HCT116 (cell line): ENCODE measurements around the gene SHANK3. TPM values are rescaled to one million over a fixed set of nuclear protein-coding genes. Genes with fewer than 3 reads are reported as not detected.

Experiments
- ATAC-seq: fragments of 200-7000 bp; cut with Tn5 transposase; 2 replicates; pipeline ENCODE4 v1.9.1; 2020; ENCODE audit warnings: mild to moderate bottlenecking, moderate library complexity
- BruUV-seq: library from RNA; stranded (reverse); fragments of 400-500 nt; replicated peaks from 2 replicates; lab custom pipeline; 2021; lab: Mats Ljungman, UMichigan
- CTCF ChIA-PET: fragments of 300-600 bp; sonication (Branson Sonifier 250); formaldehyde crosslinking; loops from one replicate; lab custom pipeline; 2021; ENCODE audit warnings: antibody characterized with exemption; lab: Charles Lee
- POLR2A ChIA-PET: fragments of 300-600, 350-600 bp; sonication (Branson Sonifier 250); formaldehyde crosslinking; loops from one replicate; lab custom pipeline; 2021; ENCODE audit warnings: antibody characterized with exemption; lab: Charles Lee
- RAD21 ChIA-PET, 2 experiments: fragments of 300-600 bp; sonication (Branson Sonifier 250); formaldehyde crosslinking; loops; one replicate each; lab custom pipeline; 2023; ENCODE audit warnings: low total read pairs in 2 of 2; ENCODE audit not compliant: uncharacterized antibody in 2 of 2, unreplicated experiment in 2 of 2, low non-redundant PET in 1 of 2; lab: Charles Lee
- DNase-seq: peaks from one replicate; pipeline ENCODE4 v3.0.0-alpha.2; 2010; ENCODE audit warnings: low read depth, low spot score
- H2AFZ ChIP-seq: fragments of 200-600 bp; shearing (Covaris generic), sonication (generic); 2 replicates; pipeline ENCODE4 v1.6.1; 2017; ENCODE audit warnings: low read depth, mixed run types, mixed read lengths, antibody characterized with exemption, low read length; ENCODE audit not compliant: poor library complexity, severe bottlenecking
- H3K27ac ChIP-seq: 2 replicates; pipeline ENCODE4 v1.5.1; 2012; ENCODE audit warnings: low read depth, low read length
- H3K27me3 ChIP-seq: fragments of 200-600 bp; sonication (generic); 2 replicates; pipeline ENCODE4 v1.6.1; 2016; ENCODE audit warnings: mixed run types, low read length, mixed read lengths; ENCODE audit not compliant: insufficient read depth
- H3K36me3 ChIP-seq, 2 experiments: fragments of 200-500 bp in 1 of 2; fragments of 200-600 bp in 1 of 2; sonication (Bioruptor generic) in 1 of 2; sonication (generic) in 1 of 2; 2 replicates each; pipeline versions ENCODE4 v1.5.1 to v1.6.1; 2014 to 2016; ENCODE audit warnings: low read length in 2 of 2, inconsistent platforms in 1 of 2, mixed read lengths in 1 of 2, mixed run types in 1 of 2; ENCODE audit not compliant: insufficient read depth in 2 of 2, control insufficient read depth in 1 of 2
- H3K4me1 ChIP-seq, 2 experiments: fragments of 200-600 bp in 1 of 2; sonication (generic) in 1 of 2; 2 replicates each; pipeline versions ENCODE4 v1.5.1 to v1.6.1; 2012 to 2017; ENCODE audit warnings: low read length in 2 of 2, inconsistent platforms in 1 of 2, mild to moderate bottlenecking in 1 of 2, mixed read lengths in 1 of 2, mixed run types in 1 of 2, moderate library complexity in 1 of 2; ENCODE audit not compliant: insufficient read depth in 2 of 2, control insufficient read depth in 1 of 2
- H3K4me2 ChIP-seq: fragments of 200-600 bp; sonication (generic); 2 replicates; pipeline ENCODE4 v1.6.1; 2017; ENCODE audit warnings: mixed run types, low read length, mixed read lengths
- H3K4me3 ChIP-seq, 2 experiments: fragments of 200-600 bp in 1 of 2; sonication (generic) in 1 of 2; replicated peaks in 1 of 2; 2 replicates each; pipeline ENCODE4 v1.5.1; 2011 to 2016; ENCODE audit warnings: low read length in 2 of 2, control low read depth in 1 of 2, low read depth in 1 of 2, mild to moderate bottlenecking in 1 of 2, mixed read lengths in 1 of 2, mixed run types in 1 of 2
- H3K79me2 ChIP-seq: fragments of 200-600 bp; sonication (generic); 2 replicates; pipeline ENCODE4 v1.6.1; 2017; ENCODE audit warnings: mild to moderate bottlenecking, mixed run types, low read length, moderate library complexity, mixed read lengths; ENCODE audit not compliant: insufficient read depth
- H3K9ac ChIP-seq: fragments of 200-600 bp; sonication (generic); 2 replicates; pipeline ENCODE4 v1.6.1; 2016; ENCODE audit warnings: low read length, mixed read lengths
- H3K9me2 ChIP-seq: fragments of 200-600 bp; sonication (generic), shearing (Covaris generic); 2 replicates; pipeline ENCODE4 v1.6.1; 2017; ENCODE audit warnings: mixed run types, mild to moderate bottlenecking, moderate library complexity; ENCODE audit not compliant: insufficient read depth
- H3K9me3 ChIP-seq, 2 experiments: fragments of 200-500 bp in 1 of 2; fragments of 200-600 bp in 1 of 2; sonication (Bioruptor generic) in 1 of 2; sonication (generic) in 1 of 2; 2 replicates each; pipeline ENCODE4 v1.6.1; 2014 to 2017; ENCODE audit warnings: low read length in 2 of 2, mixed read lengths in 2 of 2, inconsistent platforms in 1 of 2, low read depth in 1 of 2, mild to moderate bottlenecking in 1 of 2, mixed run types in 1 of 2, moderate library complexity in 1 of 2; ENCODE audit not compliant: control insufficient read depth in 1 of 2, insufficient read depth in 1 of 2
- H4K20me1 ChIP-seq: fragments of 200-600 bp; sonication (generic), shearing (Covaris generic); 2 replicates; pipeline ENCODE4 v1.6.1; 2017; ENCODE audit warnings: mixed run types, mild to moderate bottlenecking, moderate library complexity; ENCODE audit not compliant: insufficient read depth
- ATF3 ChIP-seq: IDR thresholded peaks from 2 replicates; pipeline ENCODE4 v1.6.1; 2012
- CBX3 ChIP-seq: IDR thresholded peaks from 2 replicates; pipeline ENCODE4 v1.6.1; 2012; ENCODE audit warnings: low read depth
- CEBPB ChIP-seq: IDR thresholded peaks from 2 replicates; pipeline ENCODE4 v1.6.1; 2012; ENCODE audit warnings: low read depth
- CTCF ChIP-seq, 3 experiments: fragments of 200-600 bp in 1 of 3; sonication (generic) in 1 of 3; IDR thresholded peaks in 2 of 3; conservative IDR thresholded peaks in 1 of 3; 2 replicates each; pipeline ENCODE4 v1.5.1; 2012 to 2017; ENCODE audit warnings: low read depth in 2 of 3, low read length in 2 of 3, antibody characterized with exemption in 1 of 3, borderline replicate concordance in 1 of 3, control low read depth in 1 of 3, mild to moderate bottlenecking in 1 of 3, mixed read lengths in 1 of 3, mixed run types in 1 of 3, moderate library complexity in 1 of 3; ENCODE audit not compliant: insufficient read depth in 1 of 3
- ELF1 ChIP-seq: IDR thresholded peaks from 2 replicates; pipeline ENCODE4 v1.6.1; 2012; ENCODE audit warnings: low read depth, borderline replicate concordance
- EZH2phosphoT487 ChIP-seq: fragments of 200-600 bp; IDR thresholded peaks from 2 replicates; pipeline ENCODE4 v1.6.1; 2018; ENCODE audit warnings: antibody characterized with exemption, borderline replicate concordance
- FOSL1 ChIP-seq: IDR thresholded peaks from 2 replicates; pipeline ENCODE4 v1.6.1; 2012; ENCODE audit warnings: low read depth
- MAX ChIP-seq: IDR thresholded peaks from 2 replicates; pipeline ENCODE4 v1.6.1; 2012
- POLR2A ChIP-seq: IDR thresholded peaks from 2 replicates; pipeline ENCODE4 v1.7.0; 2011; ENCODE audit warnings: borderline replicate concordance; ENCODE audit not compliant: insufficient read depth, insufficient read length; ENCODE audit errors: extremely low read depth
- POLR2AphosphoS5 ChIP-seq: IDR thresholded peaks from 2 replicates; pipeline ENCODE4 v1.6.1; 2011; ENCODE audit warnings: mild to moderate bottlenecking, low read depth, low read length, moderate library complexity
- RAD21 ChIP-seq: IDR thresholded peaks from 2 replicates; pipeline ENCODE4 v1.6.1; 2012; ENCODE audit warnings: low read depth, mild to moderate bottlenecking
- SP1 ChIP-seq: IDR thresholded peaks from 2 replicates; pipeline ENCODE4 v1.6.1; 2012; ENCODE audit warnings: low read depth
- SRF ChIP-seq: IDR thresholded peaks from 2 replicates; pipeline ENCODE4 v1.6.1; 2012; ENCODE audit warnings: low read depth
- ZBTB33 ChIP-seq: IDR thresholded peaks from 2 replicates; pipeline ENCODE4 v1.6.1; 2011; ENCODE audit warnings: mild to moderate bottlenecking, low read length, moderate library complexity; ENCODE audit not compliant: insufficient replicate concordance; ENCODE audit errors: extremely low read depth
- ZFX ChIP-seq: fragments of 450-650 bp; IDR thresholded peaks from 2 replicates; pipeline ENCODE4 v1.6.1; 2017
- ZNF274 ChIP-seq: fragments of 200-500 bp; sonication (Bioruptor generic); IDR thresholded peaks from 2 replicates; pipeline ENCODE4 v1.6.1; 2014; ENCODE audit warnings: mild to moderate bottlenecking, low read depth, low read length, inconsistent platforms
- intact Hi-C: fragments of 100-400 bp; cut with micrococcal nuclease; formaldehyde crosslinking; loops from 2 replicates; pipeline ENCODE4 v1.10.0; 2022
- total RNA-seq: library from RNA; stranded (reverse); gene quantifications from one replicate; pipeline ENCODE4 v1.2.1, GENCODE V29; 2021; ENCODE audit not compliant: unreplicated experiment

SHANK3 gene
- total RNA-seq, 1 experiment from 2014 or later = 16.0 TPM

GRCh38 chr22:50676661-50677492 lies 4.3 kb downstream of the SHANK3 start:
- no peak overlapping the region for H3K4me3 ChIP-seq
- H3K4me1 ChIP-seq = peaks cover 0 to 18% of the 10 kb centered on the region in 2 experiments; a peak in 3 of 4 replicates
- ATAC-seq (no peak), DNase-seq (no peak)
- intact Hi-C loops = no loop called here
- BruUV-seq = no TSS peak
- no peaks in the 10 kb centered on the region for H4K20me1 ChIP-seq
- H3K79me2 ChIP-seq = peaks cover 5% of the 10 kb centered on the region; the same call in 1 of the 2 replicates
- ChIA-PET CTCF (no interaction called here), POLR2A (no interaction called here), RAD21 (no interaction called here)
- no peaks in the 10 kb centered on the region for H3K27me3 ChIP-seq
- no peak overlapping the region for H3K27ac ChIP-seq
- no peak overlapping the region for H3K9ac ChIP-seq
- H3K9me2 ChIP-seq = no peaks in the 10 kb centered on the region
- no peaks in the 10 kb centered on the region for H3K9me3 ChIP-seq
- H3K4me2 ChIP-seq = no peak overlapping the region
- no peak for TF ChIP-seq ZNF274
- TF ChIP-seq EZH2phosphoT487 = no peak
- no peak for TF ChIP-seq ATF3
- no peak for TF ChIP-seq FOSL1
- TF ChIP-seq ELF1 = no peak
- no peak for TF ChIP-seq CTCF (IDR thresholded peaks at IDR 0.05 in 2 of 3, conservative IDR thresholded peaks at IDR 0.05 in 1 of 3; ENCODE audit: borderline replicate concordance in 1 of 3, insufficient read depth in 1 of 3, low read depth in 2 of 3, low read length in 2 of 3)
- TF ChIP-seq ZFX = no peak
- no peak for TF ChIP-seq SRF
- TF ChIP-seq RAD21 = no peak
- TF ChIP-seq ZBTB33 = no peak
- TF ChIP-seq SP1 = no peak
- TF ChIP-seq CEBPB = no peak
- no peak for TF ChIP-seq POLR2AphosphoS5
- TF ChIP-seq POLR2A = no peak
- no peak for TF ChIP-seq MAX
- no peak for TF ChIP-seq CBX3
- no peaks in the 10 kb centered on the region for H3K36me3 ChIP-seq
- H2AFZ ChIP-seq = no peak overlapping the region
